Right cardiac atrium (tissue), 5 donors: ENCODE data around the gene DCHS2. TPM values are rescaled to one million over a fixed set of nuclear protein-coding genes. Genes with fewer than 3 reads are reported as not detected.

Experiments used
- polyA plus RNA-seq: library from polyadenylated mRNA; stranded (reverse); fragments of 200-250 nt; gene quantifications from one replicate; pipeline ENCODE4 v1.2.3, GENCODE V29; 2013
- total RNA-seq, 4 donors: library from RNA; stranded (reverse); fragmentation: NEBNext Ultra II Directional; extraction: Animal tissue kit (Norgen Biotek cat#: 25700); gene quantifications; one replicate each; pipeline ENCODE4 v1.2.1, GENCODE V29; 2021
- donor health status: healthy with polysubstance abuse.
- donor health status: DM: no; HTN: yes; CAD: no.
- donor health status: DM: no; HTN: no; CAD: no.
- donor health status: DM: no; HTN: yes; CAD: no; lungs with severe emphysema.
- donor health status: DM: yes; HTN: yes; CAD: no.

Gene DCHS2
- total and polyA plus RNA-seq, 5 donors: not detected

Other genes with a start within 250 kb of the DCHS2 start
- gene PLRG1, start 58.6 kb upstream of the DCHS2 start, total RNA-seq: 10 to 100 TPM; 42.5 to 53.0 (median 50.8) TPM
- gene PLRG1, start 58.6 kb upstream of the DCHS2 start, polyA plus RNA-seq: 24.6 TPM
- 1 to 10 TPM in 1 of 4 donors, not detected in 3; 1.8 TPM for gene FGB, start 71.2 kb upstream of the DCHS2 start, total RNA-seq
- 0.38 TPM for gene FGB, start 71.2 kb upstream of the DCHS2 start, polyA plus RNA-seq
- 1 to 10 TPM in 1 of 4 donors, not detected in 3; 2.1 TPM for gene FGA, start 98.9 kb upstream of the DCHS2 start, total RNA-seq
- gene FGA, start 98.9 kb upstream of the DCHS2 start, polyA plus RNA-seq: 0.32 TPM
- gene FGG, start 120.9 kb upstream of the DCHS2 start, total RNA-seq: 1 to 10 TPM in 1 of 4 donors, not detected in 3; 1.8 TPM
- 0.45 TPM for gene FGG, start 120.9 kb upstream of the DCHS2 start, polyA plus RNA-seq